H4 (cell line): Measurements from ENCODE around the gene MMP13. TPM values are rescaled to one million over a fixed set of nuclear protein-coding genes. Genes with fewer than 3 reads are reported as not detected.
"Not testable (repeated sequence)": the region's sequence is repeated elsewhere in the genome, so short reads cannot be mapped to it uniquely, and the experiment has no call there.

Source experiments
- DNase-seq: peaks from one replicate; pipeline ENCODE4 v3.0.0-alpha.2; 2015; ENCODE audit warnings: low spot score
- total RNA-seq: library from RNA; depleted of rRNA; stranded (reverse); fragments of >200 nt; shearing (Covaris generic); gene quantifications from 2 replicates; pipeline ENCODE4 v1.2.3, GENCODE V29; 2014; rRNA removed

MMP13 gene
- total RNA-seq, 1 experiment from 2014 or later: 15.8 TPM

GRCh38 chr11:102903895-102904294, 51.6 kb downstream of the MMP13 start:
- not testable (repeated sequence) for DNase-seq

GRCh38 chr11:102900346-102900745, 55.2 kb downstream of the MMP13 start:
- no peak for DNase-seq

Other genes with a start within 250 kb of the MMP13 start
- not detected in 2 replicates for gene MMP27, start 250.0 kb downstream of the MMP13 start, total RNA-seq
- gene MMP8, start 230.8 kb downstream of the MMP13 start, total RNA-seq: not detected in 2 replicates
- gene MMP10, start 175.1 kb downstream of the MMP13 start, total RNA-seq: 0.33 TPM in 1 of 2 replicates, not detected in the other
- gene MMP1, start 157.6 kb downstream of the MMP13 start, total RNA-seq: 2.8 and 3.1 TPM in 2 replicates
- 46.7 and 64.3 TPM in 2 replicates for gene MMP3, start 112.1 kb downstream of the MMP13 start, total RNA-seq
- gene MMP12, start 80.8 kb downstream of the MMP13 start, total RNA-seq: 0.41 and 1.5 TPM in 2 replicates
- gene DCUN1D5, start 136.4 kb upstream of the MMP13 start, total RNA-seq: 85.8 and 94.0 TPM in 2 replicates
- gene DYNC2H1, start 153.7 kb upstream of the MMP13 start, total RNA-seq: 6.1 and 10.0 TPM in 2 replicates